MG63 (cell line): ENCODE measurements around the gene SMG1. TPM values are rescaled to one million over a fixed set of nuclear protein-coding genes. Genes with fewer than 3 reads are reported as not detected.
"Not testable (repeated sequence)": the region's sequence is repeated elsewhere in the genome, so short reads cannot be mapped to it uniquely, and the experiment has no call there.

Source experiments
- DNase-seq: peaks from one replicate; pipeline ENCODE4 v3.0.0-alpha.2; 2020
- H3K27me3 ChIP-seq: fragments of 250-450 bp; sonication (Bioruptor Pico); 2 replicates; pipeline ENCODE4 v1.5.1; 2020; ENCODE audit warnings: mild to moderate bottlenecking, moderate library complexity
- H3K36me3 ChIP-seq: fragments of 250-450 bp; sonication (Bioruptor Pico); 2 replicates; pipeline ENCODE4 v1.5.1; 2020; ENCODE audit warnings: mild to moderate bottlenecking, moderate library complexity
- H3K4me3 ChIP-seq: fragments of 250-450 bp; sonication (Bioruptor Pico); 2 replicates; pipeline ENCODE4 v1.5.1; 2020; ENCODE audit warnings: mild to moderate bottlenecking, moderate library complexity
- H3K9me3 ChIP-seq: fragments of 250-450 bp; sonication (Bioruptor Pico); 2 replicates; pipeline ENCODE4 v1.5.1; 2020; ENCODE audit warnings: mild to moderate bottlenecking, moderate library complexity
- total RNA-seq: library from RNA; depleted of rRNA; stranded (reverse); fragments of >200 nt; shearing (Covaris generic); gene quantifications from 2 replicates; pipeline ENCODE4 v1.2.3, GENCODE V29; 2014; ENCODE audit warnings: low replicate concordance

The SMG1 gene
- total RNA-seq, 1 experiment from 2014 or later, result 15.3 TPM

DNA sequence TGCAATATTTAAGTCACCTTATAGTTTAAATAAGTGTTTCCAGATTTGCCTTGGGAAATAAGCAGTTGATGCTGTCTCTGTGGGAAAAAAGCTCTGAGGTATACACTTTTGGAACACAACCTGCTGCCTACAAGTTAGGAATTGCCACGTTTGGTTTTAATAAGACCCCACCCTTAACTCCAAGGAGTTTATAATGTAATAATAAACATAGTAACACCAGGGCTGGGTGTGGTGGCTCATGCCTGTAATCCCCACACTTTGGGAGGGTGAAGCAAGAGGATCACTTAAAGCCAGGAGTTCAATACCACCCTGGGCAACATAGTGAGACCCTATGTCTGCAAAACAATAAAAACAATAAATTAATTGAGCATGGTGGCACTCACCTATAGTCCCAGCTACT is 15.9 kb upstream of the SMG1 start:
- Histone ChIP-seq H3K9me3 (no peaks in the 10 kb centered on the region), H3K27me3 (no peaks in the 10 kb centered on the region), H3K4me3 (no peak overlapping the region), H3K36me3 (no peaks in the 10 kb centered on the region)
- DNase-seq, result no peak

DNA sequence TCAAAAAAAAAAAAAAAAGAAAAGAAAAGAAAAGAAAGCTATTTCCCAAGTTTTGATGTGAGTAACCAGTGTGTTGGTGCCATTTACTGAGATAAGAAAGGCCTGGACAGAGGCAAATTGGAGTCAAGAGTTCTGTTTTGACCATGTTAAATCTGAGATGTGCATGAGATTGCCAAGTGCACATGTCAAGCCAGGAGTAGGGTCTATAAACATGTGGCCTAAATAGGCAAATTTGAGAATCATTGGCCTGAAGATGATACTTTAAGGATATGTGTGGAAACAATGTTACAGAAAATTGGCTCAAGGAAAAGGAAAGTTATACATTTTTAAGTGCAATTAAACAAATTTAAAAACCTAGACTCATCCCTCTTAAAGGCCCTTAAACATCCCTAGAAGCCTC is 15.3 kb upstream of the SMG1 start:
- no peak for DNase-seq

DNA sequence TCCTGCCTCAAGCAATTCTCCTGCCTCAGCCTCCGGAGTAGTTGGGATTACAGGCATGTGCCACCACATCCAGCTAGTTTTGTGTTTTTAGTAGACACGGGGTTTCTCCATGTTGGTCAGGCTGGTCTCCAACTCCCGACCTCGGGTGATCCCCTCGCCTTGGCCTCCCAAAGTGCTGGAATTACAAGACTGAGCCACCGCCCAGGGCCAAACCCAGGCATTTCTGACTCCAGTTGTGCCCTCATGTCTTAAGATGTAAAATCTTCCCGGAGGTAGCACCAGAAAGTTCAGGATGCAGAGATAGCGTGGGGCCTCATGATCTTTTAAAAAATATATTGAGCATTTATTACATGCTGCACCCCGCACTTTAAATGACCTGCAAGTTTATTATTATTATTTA is 12.8 kb upstream of the SMG1 start:
- no peak for DNase-seq
- Histone ChIP-seq H3K36me3 (no peaks in the 10 kb centered on the region), H3K27me3 (no peaks in the 10 kb centered on the region), H3K4me3 (no peak overlapping the region), H3K9me3 (no peaks in the 10 kb centered on the region)

More for the DNA sequence above, 15.3 kb upstream of the SMG1 start:
- H3K9me3 ChIP-seq, result no peaks in the 10 kb centered on the region
- H3K36me3 ChIP-seq, result no peaks in the 10 kb centered on the region
- H3K27me3 ChIP-seq, result no peaks in the 10 kb centered on the region
- no peak overlapping the region for H3K4me3 ChIP-seq

DNA sequence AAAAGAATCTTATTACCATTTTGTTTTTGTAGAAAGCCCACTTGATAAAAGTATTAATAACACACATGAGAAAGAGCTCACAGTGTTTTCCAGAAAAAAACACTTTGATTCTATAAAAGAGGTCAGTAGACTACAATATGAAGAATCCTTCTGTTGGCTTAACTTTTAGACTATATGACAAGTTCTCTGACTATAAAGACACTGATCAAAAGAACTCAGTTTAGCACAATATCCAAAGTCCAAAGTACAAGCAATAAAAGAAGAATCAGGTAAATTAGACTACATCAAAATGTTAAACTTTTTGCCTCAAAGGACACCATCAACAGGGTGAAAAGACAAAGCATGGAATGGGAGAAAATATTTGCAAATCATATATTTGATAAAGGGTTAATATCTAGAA is 11.2 kb upstream of the SMG1 start:
- Histone ChIP-seq H3K9me3 (no peaks in the 10 kb centered on the region), H3K36me3 (no peaks in the 10 kb centered on the region), H3K4me3 (no peak overlapping the region), H3K27me3 (no peaks in the 10 kb centered on the region)
- DNase-seq, result no peak

DNA sequence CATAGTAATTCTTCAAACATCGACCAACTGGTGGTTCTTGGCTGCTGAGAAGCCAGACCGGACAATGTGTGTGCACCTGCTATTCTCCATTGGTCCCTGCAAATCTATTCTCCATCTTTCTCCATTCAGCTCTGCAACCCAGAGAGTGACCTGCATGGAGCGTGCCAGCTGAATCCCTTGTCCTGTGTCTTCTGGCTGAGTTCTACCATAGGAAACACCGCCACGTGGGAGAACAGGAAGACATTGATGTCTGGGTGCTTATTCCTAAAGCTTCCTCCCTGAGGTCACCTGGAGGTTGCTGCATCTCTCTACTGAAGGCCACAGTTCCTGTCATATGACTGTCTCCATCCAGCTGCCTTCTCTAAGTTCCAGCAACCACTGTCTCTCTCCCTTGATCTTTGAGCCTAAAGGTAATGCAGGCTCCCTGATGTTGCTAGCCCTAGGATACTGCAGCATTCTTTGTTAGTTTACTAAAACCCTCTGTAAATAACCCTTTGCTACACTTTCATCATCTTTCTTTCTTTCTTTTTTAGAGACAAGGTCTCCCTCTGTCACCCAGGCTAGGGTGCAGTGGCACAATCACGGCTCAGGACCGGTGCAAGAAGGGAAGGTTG is 10.6 kb upstream of the SMG1 start:
- DNase-seq, result no peak
- H3K27me3 ChIP-seq, result no peaks in the 10 kb centered on the region
- no peaks in the 10 kb centered on the region for H3K36me3 ChIP-seq
- H3K9me3 ChIP-seq, result no peaks in the 10 kb centered on the region
- H3K4me3 ChIP-seq, result no peak overlapping the region

DNA sequence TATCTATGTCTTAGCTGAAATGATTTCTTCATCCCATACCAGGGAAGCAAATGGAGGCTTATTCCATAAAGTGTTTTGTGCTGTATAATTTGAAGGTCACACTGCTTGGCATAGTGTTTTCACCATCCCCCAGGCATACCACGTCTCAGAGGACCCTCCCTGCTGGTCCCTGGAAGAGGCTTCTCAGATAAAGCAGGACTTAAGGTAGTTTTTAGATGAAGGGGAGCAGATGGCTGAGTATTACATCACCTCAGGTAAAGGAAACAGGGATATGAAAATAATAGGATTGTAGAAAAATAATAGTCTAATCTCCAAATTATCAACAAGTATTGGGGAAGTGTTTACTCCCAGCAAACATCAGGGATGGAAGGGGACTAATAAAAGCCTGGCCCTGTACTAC is 7.3 kb upstream of the SMG1 start:
- Histone ChIP-seq H3K4me3 (no peak overlapping the region), H3K36me3 (no peaks in the 10 kb centered on the region), H3K9me3 (no peaks in the 10 kb centered on the region), H3K27me3 (no peaks in the 10 kb centered on the region)
- DNase-seq, result no peak

DNA sequence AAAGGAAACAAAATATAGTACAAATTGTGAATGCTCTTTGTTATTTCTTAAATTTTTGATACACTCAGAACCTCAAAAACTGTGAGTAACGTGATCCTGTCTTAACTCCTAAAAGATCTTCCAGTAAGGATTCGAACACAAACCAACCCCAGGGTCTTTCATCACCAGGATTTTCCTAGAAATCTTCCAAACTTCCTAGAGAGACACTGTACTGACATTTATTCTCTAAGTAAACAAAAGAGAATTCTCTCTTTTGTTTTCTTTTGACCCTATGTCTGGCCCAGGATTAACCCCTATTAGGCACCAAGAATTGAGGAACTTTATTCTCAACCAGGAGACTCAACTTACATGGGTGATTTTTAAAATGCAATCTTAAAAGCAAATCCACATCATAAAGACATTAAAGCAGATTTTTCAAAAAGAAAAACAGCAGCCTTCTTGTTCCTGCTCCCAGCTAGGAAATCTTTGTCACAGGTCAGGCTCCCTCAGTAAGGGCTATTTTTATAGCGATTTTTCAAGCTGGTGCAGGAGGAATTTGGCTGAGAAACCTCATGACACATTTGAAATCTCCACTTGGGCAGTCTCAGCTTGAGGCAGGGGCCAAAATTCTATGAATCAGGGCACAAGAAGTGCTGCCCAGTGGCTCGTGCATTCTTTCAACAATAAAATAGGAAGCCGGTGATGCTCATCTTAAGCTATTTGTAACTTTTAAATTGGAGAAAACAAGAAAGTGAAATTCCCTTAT is 6.2 kb upstream of the SMG1 start:
- Histone ChIP-seq H3K4me3 (no peak overlapping the region), H3K9me3 (no peaks in the 10 kb centered on the region), H3K36me3 (no peaks in the 10 kb centered on the region), H3K27me3 (no peaks in the 10 kb centered on the region)
- DNase-seq, result peak; percentile 88

DNA sequence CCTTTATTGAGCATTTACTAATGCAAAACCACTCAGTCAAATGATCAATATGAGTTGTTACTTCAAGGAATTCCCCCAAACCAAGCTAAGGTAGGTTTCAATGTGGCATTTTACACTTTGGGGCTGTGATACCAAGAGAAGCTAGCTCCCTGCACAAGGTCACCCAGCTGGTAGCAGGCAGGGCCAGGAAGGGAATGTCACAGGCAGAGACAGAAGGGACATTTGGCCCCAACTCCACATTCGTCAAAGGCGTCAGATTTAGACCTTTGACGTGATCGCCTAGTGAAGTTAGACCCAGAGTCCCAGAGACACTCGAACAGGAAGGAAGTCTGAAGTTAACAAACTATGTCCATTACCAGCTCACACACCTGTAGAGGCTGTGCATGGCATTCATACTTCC is 5.5 kb upstream of the SMG1 start:
- no peaks in the 10 kb centered on the region for H3K27me3 ChIP-seq
- H3K36me3 ChIP-seq, result no peaks in the 10 kb centered on the region
- H3K9me3 ChIP-seq, result no peaks in the 10 kb centered on the region
- H3K4me3 ChIP-seq, result no peak overlapping the region
- no peak for DNase-seq

DNA sequence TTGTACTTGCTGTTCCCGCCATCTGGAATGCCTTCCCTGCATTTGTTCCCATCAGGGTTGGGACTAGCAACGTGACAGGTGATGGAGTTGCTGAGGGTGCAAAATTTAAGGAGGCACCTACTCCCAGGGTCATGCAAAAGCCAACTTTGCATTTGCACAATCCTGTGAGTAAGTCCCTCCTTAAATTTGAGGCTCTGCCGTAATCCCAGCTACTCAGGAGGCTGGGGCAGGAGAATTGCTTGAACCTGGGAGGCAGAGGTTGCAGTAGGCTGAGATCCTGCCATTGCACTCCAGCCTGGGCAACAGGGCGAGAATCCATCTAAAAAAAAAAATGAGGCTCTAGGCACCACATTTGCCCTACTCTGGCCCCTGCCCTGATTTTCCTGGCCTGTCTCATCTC is 3.9 kb upstream of the SMG1 start:
- not testable (repeated sequence) for H3K4me3 ChIP-seq, DNase-seq, H3K36me3 ChIP-seq, H3K27me3 ChIP-seq, H3K9me3 ChIP-seq

DNA sequence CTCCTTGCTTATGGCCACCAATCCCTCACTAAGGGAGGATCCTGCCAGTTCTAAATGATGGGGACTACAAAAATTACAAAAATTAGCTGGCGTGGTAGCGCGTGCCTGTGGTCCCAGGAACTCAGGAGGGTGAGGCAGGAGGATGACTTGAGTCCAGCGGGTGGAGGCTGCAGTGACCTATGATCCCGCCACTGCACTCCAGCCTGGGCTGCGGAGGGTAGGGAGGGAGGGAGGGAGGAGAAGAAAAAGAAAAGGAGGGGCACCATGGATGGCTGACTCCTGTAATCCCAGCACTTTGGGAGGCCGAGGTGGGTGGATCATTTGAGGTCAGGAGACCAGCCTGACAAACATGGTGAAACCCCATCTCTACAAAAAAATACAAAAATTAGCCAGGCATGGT is 1.9 kb upstream of the SMG1 start:
- not testable (repeated sequence) for H3K9me3 ChIP-seq, H3K4me3 ChIP-seq, DNase-seq, H3K36me3 ChIP-seq, H3K27me3 ChIP-seq

DNA sequence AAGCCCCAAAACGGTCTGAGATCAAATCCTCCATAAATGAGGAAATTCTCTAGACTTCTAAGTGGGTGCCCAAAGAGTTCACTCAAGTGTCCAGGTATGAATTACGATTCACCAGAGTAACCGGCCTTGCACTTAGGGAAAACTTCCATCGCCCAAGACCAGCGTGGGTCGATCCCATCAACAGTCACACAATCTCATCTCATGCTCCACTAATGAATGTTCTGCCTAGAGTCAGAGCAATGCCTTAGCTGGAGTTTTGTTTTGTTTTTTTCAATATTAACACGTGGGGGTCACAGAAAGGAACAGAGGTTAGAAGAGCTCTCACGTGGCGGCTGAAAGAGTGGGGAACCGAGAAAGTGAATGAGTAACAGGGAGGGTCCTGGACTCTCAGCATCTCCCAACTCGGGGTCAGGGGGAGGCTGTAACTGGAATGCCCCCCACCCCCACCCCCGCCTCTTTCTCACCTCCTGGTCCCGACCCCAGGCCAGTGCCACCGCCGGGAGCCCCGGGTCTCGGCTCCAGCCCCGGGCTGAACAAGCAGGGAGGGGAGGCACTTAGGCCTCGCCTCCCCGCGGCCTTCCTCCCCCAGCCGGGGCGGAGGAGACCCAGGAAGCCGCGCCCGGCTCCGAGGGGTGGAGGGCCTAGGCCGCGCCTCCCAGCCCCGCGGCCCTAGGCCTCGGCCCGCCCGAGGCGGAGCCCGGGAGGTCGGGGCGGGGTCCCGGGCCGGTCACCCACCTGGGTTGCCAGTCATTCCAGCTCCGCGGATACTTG is 808 bp downstream of the SMG1 start:
- not testable (repeated sequence) for H3K27me3 ChIP-seq, H3K36me3 ChIP-seq, H3K9me3 ChIP-seq
- peak; percentile 75 for DNase-seq
- H3K4me3 ChIP-seq, result peak overlapping the region; percentile 85

DNA sequence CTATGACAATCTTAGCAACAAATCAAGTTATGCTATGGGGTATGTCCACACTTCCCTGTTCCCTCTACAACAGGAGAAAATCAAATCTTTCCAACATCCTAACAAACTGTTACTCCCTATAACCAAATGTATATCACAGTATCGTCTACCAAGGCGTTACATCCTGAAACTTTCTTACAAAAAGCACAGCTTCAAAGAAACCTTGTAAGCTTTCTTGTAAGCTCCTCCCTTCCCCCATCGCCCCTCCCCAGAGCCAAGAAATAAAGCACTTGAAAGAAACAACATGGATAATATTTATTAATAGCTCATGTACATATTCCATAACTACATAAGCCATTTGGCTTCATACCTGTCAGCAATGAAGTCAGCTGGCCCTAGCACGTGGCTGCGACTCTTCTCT is 2.3 kb downstream of the SMG1 start:
- H3K36me3 ChIP-seq, DNase-seq, H3K27me3 ChIP-seq, H3K9me3 ChIP-seq: not testable (repeated sequence)
- peak overlapping the region; percentile 23 for H3K4me3 ChIP-seq

DNA sequence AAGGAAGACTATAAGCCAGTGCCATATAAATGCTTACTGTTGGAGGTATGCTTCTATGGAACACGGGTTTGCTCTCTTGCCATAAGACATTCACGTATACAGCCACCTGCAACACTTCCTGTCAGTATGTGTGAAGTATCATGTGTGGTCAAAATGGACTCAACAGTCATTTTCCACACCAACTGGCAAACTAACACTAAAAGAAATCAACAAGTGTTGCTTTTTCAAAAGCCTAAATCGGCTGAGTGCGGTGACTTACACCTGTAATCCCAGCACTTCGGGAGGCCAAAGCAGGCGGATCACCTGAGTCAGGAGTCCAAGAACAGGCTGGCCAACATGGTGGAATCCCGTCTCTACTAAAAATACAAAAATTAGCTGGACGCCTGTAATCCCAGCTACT is 3.1 kb downstream of the SMG1 start:
- not testable (repeated sequence) for DNase-seq, H3K4me3 ChIP-seq

DNA sequence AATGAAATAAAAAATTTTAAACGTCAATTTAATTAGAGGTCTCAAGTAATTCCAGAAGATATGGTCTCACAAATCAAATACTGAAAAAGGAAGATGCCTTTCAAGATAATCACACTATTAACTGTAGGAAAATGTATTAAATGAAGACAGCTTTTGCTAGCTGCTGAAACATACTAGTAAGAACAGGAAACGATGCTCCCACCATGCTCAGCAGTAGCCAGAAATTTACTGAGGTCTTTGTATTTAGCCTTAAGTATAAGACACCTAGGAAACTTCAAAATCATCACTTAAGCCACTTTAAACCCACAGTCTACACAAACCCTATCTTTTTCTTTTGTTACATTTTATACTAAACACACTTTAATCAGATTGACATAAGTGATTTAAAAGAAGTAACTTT is 16.6 kb downstream of the SMG1 start:
- not testable (repeated sequence) for H3K4me3 ChIP-seq, H3K36me3 ChIP-seq, H3K27me3 ChIP-seq, H3K9me3 ChIP-seq, DNase-seq

More for the DNA sequence above, 3.1 kb downstream of the SMG1 start:
- not testable (repeated sequence) for H3K9me3 ChIP-seq, H3K36me3 ChIP-seq, H3K27me3 ChIP-seq

DNA sequence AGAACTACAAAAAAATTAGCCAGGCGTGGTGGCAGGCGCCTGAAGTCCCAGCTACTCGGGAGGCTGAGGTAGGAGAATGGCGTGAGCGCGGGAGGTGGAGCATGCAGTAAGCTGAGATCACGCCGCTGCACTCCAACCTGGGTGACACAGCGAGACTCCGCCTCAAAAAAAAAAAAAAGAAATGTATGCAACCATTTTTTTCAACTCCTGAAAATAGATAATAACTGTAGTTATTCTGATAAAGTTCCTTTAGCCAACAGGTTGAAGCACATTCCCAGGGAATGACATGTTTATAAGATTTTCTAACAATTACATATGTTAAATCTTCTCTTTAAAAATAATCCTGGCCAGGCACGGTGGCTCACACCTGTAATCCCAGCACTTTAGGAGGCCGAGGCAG is 17.5 kb downstream of the SMG1 start:
- H3K36me3 ChIP-seq, H3K9me3 ChIP-seq, H3K4me3 ChIP-seq, DNase-seq, H3K27me3 ChIP-seq: not testable (repeated sequence)

DNA sequence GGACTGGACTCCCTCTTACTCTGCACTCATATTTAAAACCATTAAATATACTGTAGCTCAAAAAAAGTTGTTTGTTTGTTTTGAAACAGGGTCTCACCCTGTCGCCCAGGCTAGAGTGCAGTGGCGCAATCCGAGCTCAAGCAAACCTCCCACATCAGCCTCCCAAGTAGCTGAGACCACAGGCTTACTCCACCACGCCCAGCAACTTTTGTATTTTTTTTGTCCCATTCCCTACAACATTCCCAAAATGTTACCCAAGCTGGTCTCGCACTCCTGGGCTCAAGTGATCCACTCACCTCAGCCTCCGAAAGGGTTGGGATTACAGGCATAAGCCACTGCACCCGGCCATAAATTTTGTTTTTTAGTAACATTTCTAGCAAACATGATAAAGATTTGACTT is 23.4 kb downstream of the SMG1 start:
- H3K27me3 ChIP-seq, H3K9me3 ChIP-seq, DNase-seq, H3K4me3 ChIP-seq, H3K36me3 ChIP-seq: not testable (repeated sequence)

DNA sequence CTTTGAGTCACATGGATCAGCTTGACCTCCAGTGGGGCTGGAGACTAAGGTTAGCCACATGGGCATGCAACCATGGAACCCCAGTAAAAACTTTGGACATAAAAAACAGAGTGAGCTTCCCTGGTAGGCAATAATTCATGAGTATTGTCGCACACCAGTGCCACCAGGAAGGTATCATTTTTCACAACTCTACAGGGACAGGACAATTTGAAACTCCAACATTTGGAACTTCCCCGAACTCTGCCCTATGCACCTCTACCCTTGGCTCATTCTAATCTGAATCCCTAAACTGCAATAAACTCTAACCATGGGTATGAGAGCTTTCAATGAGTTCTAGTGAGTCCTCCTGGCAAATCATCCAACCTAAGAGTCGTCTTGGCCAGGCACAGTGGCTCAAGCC is 24.2 kb downstream of the SMG1 start:
- not testable (repeated sequence) for H3K36me3 ChIP-seq, H3K27me3 ChIP-seq, H3K4me3 ChIP-seq, DNase-seq, H3K9me3 ChIP-seq

DNA sequence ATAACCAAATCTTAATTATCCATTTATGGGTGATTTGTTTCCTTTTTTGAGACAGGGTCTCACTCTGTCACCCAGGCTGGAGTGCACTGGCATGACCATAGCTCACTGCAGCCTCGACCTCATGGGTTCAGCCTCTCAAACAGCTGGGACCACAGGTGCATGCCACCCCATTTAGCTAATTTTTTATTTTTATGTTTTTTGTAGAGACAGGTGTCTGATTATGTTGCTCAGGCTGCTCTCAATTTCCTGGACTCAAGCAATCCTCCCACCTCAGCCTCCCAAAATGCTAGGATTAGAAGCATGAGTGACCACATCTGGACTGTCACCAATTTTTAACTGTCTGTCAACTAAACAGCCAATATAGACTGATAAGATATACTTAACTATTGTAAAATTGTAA is 25.0 kb downstream of the SMG1 start:
- H3K9me3 ChIP-seq, DNase-seq, H3K27me3 ChIP-seq, H3K4me3 ChIP-seq: not testable (repeated sequence)
- peaks cover 12% of the 10 kb centered on the region for H3K36me3 ChIP-seq
